Skeletal muscle satellite cell (primary cell): ENCODE measurements around the gene DHCR24.

Experiments used
- H3K27me3 ChIP-seq: 2 replicates; pipeline ENCODE4 v1.7.0; 2013; ENCODE audit warnings: low read length; ENCODE audit not compliant: control insufficient read depth, insufficient read depth
- H3K36me3 ChIP-seq: 2 replicates; pipeline ENCODE4 v1.7.0; 2013; ENCODE audit warnings: mild to moderate bottlenecking, control low read depth, low read length; ENCODE audit not compliant: insufficient read depth
- H3K4me1 ChIP-seq: 2 replicates; pipeline ENCODE4 v1.7.0; 2013; ENCODE audit warnings: low read length; ENCODE audit not compliant: control insufficient read depth, insufficient read depth
- H3K4me2 ChIP-seq: 2 replicates; pipeline ENCODE4 v1.7.0; 2013; ENCODE audit warnings: mild to moderate bottlenecking, low read length
- H3K4me3 ChIP-seq: 2 replicates; pipeline ENCODE4 v1.7.0; 2013; ENCODE audit warnings: low read length
- H3K9ac ChIP-seq: 2 replicates; pipeline ENCODE4 v1.7.0; 2013; ENCODE audit warnings: mild to moderate bottlenecking, low read depth, low read length, moderate library complexity
- H3K9me3 ChIP-seq: replicated peaks from 2 replicates; pipeline ENCODE4 v1.7.0; 2013; ENCODE audit warnings: mild to moderate bottlenecking, control low read depth, low read length

DHCR24 gene

GRCh38 chr1:54849219-54850068 is 37.6 kb downstream of the DHCR24 start:
- peaks cover 62% of the 10 kb centered on the region for H3K36me3 ChIP-seq
- H3K4me2 ChIP-seq, result no peak overlapping the region
- H3K9me3 ChIP-seq, result no peaks in the 10 kb centered on the region
- peaks cover 19% of the 10 kb centered on the region for H3K4me1 ChIP-seq
- H3K9ac ChIP-seq, result no peak overlapping the region
- H3K27me3 ChIP-seq, result no peaks in the 10 kb centered on the region
- H3K4me3 ChIP-seq, result no peak overlapping the region

DNA sequence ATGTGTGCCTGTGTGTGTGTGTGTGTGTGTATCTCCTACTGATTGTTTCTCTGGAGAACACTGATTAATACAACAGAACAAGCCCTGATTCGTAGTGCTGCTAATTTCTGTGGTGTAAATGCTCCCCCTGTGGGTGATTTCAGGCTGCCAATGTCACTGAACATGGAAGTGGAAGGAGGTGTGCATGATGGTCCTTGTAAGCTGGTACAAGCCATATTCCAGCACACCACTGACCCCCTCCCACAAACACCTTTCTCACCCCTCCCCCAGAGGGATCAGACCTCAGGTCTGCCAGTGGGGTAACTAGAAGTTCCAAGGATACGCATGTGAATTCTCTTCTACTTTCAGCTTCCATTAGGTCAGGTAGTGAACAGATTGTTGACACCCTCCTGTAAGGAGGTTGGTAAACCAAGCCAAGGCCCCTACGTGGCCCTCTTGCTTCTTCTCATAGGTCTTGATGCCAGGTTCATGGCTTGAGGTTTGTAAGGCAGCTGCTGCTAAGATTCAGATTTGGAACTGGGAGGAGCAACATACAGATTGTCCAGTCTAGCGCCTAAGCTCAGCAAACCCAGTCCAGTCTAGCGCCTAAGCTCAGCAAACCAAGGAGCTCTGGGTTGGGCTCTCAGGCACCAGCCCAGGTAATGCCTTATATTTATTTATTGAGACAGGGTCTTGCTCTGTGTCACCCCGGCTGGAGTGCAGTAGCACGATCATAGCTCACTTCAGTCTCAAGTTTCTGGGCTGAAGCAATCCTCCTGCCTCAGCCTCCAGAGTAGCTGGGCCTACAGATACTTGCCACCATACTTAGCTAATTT is 38.7 kb downstream of the DHCR24 start:
- no peak overlapping the region for H3K4me3 ChIP-seq
- peaks cover 19% of the 10 kb centered on the region for H3K4me1 ChIP-seq
- H3K36me3 ChIP-seq, result peaks cover 50% of the 10 kb centered on the region
- H3K4me2 ChIP-seq, result no peak overlapping the region
- H3K9me3 ChIP-seq, result no peaks in the 10 kb centered on the region
- H3K9ac ChIP-seq, result no peak overlapping the region
- no peaks in the 10 kb centered on the region for H3K27me3 ChIP-seq

- Histone ChIP-seq H3K36me3 (peaks cover 35% of the 10 kb centered on the region), H3K4me3 (no peak overlapping the region), H3K4me2 (no peak overlapping the region), H3K27me3 (no peaks in the 10 kb centered on the region), H3K9me3 (no peaks in the 10 kb centered on the region), H3K4me1 (peaks cover 19% of the 10 kb centered on the region), H3K9ac (no peak overlapping the region)
Measured at GRCh38 chr1:54846716-54847284, 40.2 kb downstream of the DHCR24 start.

GRCh38 chr1:54846301-54846700 is 40.7 kb downstream of the DHCR24 start:
- Histone ChIP-seq H3K4me3 (no peak overlapping the region), H3K9me3 (no peaks in the 10 kb centered on the region), H3K9ac (no peak overlapping the region), H3K4me1 (peaks cover 17% of the 10 kb centered on the region), H3K4me2 (no peak overlapping the region), H3K36me3 (peaks cover 30% of the 10 kb centered on the region), H3K27me3 (no peaks in the 10 kb centered on the region)

GRCh38 chr1:54845772-54846171 is 41.2 kb downstream of the DHCR24 start:
- Histone ChIP-seq H3K9ac (no peak overlapping the region), H3K4me2 (no peak overlapping the region), H3K27me3 (peaks cover 3% of the 10 kb centered on the region), H3K4me1 (peaks cover 12% of the 10 kb centered on the region), H3K9me3 (no peaks in the 10 kb centered on the region), H3K4me3 (no peak overlapping the region), H3K36me3 (peaks cover 26% of the 10 kb centered on the region)

DNA sequence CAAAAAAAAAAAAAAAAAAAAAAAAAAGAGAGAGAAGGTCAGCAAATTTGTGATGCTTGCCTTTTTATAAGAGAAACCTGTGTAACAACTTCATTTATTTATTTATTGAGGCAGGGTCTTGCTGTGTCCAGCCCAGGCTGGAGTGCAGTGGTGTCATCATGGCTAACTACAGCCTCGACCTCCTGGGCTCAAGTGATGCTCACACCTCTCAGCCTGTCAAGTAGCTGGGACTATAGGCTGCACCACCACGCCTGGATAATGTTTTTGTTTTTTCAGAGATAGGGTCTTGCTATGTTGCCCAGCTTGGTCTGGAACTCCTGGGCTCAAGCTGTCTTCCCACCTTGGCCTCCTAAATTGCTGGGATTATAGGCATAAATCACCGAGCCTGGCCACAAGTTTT is 42.4 kb downstream of the DHCR24 start:
- H3K4me1 ChIP-seq, result no peaks in the 10 kb centered on the region
- H3K4me2 ChIP-seq, result no peak overlapping the region
- peaks cover 3% of the 10 kb centered on the region for H3K27me3 ChIP-seq
- H3K9me3 ChIP-seq, result no peaks in the 10 kb centered on the region
- H3K9ac ChIP-seq, result no peak overlapping the region
- no peak overlapping the region for H3K4me3 ChIP-seq
- peaks cover 16% of the 10 kb centered on the region for H3K36me3 ChIP-seq

- Histone ChIP-seq H3K9me3 (no peaks in the 10 kb centered on the region), H3K4me1 (no peaks in the 10 kb centered on the region), H3K9ac (no peak overlapping the region), H3K36me3 (peaks cover 5% of the 10 kb centered on the region), H3K27me3 (peaks cover 6% of the 10 kb centered on the region), H3K4me3 (no peak overlapping the region), H3K4me2 (no peak overlapping the region)
Measured at GRCh38 chr1:54843449-54843848, 43.5 kb downstream of the DHCR24 start.

DNA sequence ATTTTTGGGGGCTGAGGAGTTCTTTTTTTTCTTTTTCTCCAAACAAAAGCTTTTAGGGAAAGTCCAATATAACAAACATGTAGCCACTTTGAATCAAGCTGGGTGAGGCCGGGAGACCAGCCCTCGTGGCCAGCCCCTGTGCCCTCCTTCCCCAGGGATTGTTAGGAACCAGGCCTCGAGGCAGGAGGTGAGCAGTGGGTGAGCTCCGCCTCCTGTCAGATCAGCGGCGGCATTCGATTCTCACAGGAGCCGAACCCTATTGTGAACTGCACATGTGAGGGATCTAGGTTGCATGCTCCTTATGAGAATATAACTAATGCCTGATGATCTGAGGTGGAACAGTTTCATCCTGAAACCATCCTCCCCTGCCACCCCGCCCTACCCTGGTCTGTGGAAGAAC is 44.0 kb downstream of the DHCR24 start:
- Histone ChIP-seq H3K4me1 (no peaks in the 10 kb centered on the region), H3K4me3 (no peak overlapping the region), H3K9me3 (no peaks in the 10 kb centered on the region), H3K9ac (no peak overlapping the region), H3K27me3 (peaks cover 8% of the 10 kb centered on the region), H3K4me2 (no peak overlapping the region), H3K36me3 (peaks cover under 1% of the 10 kb centered on the region)

GRCh38 chr1:54842206-54842915 is 44.6 kb downstream of the DHCR24 start:
- Histone ChIP-seq H3K4me2 (no peak overlapping the region), H3K4me1 (no peaks in the 10 kb centered on the region), H3K36me3 (no peaks in the 10 kb centered on the region), H3K27me3 (peaks cover 12% of the 10 kb centered on the region), H3K9ac (no peak overlapping the region), H3K4me3 (no peak overlapping the region), H3K9me3 (no peaks in the 10 kb centered on the region)

DNA sequence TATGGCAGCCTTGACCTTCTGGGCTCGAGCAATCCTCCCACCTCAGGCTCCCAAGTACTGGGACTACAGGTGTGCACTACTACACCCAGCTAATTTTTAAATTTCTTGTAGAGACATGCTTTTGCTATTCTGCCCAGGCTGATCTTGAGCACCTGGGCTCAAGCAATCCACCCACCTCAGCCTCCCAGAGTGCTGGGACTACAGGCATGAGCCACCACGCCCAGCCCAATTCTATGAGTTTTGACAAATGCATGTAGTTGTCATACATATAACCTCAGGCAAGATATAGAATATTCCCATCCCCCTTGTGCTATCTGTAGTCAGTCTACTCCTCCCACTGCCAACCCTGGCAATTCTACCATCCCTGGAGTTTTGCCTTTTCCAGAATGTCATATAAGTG is 47.2 kb downstream of the DHCR24 start:
- no peak overlapping the region for H3K4me3 ChIP-seq
- no peaks in the 10 kb centered on the region for H3K9me3 ChIP-seq

GRCh38 chr1:54838565-54839180 is 48.3 kb downstream of the DHCR24 start:
- no peak overlapping the region for H3K4me2 ChIP-seq
- no peak overlapping the region for H3K9ac ChIP-seq
- no peaks in the 10 kb centered on the region for H3K9me3 ChIP-seq
- no peak overlapping the region for H3K4me3 ChIP-seq
- no peaks in the 10 kb centered on the region for H3K36me3 ChIP-seq
- no peaks in the 10 kb centered on the region for H3K4me1 ChIP-seq
- peaks cover 43% of the 10 kb centered on the region for H3K27me3 ChIP-seq

More for the DNA sequence above, 47.2 kb downstream of the DHCR24 start:
- no peaks in the 10 kb centered on the region for H3K4me1 ChIP-seq
- no peaks in the 10 kb centered on the region for H3K36me3 ChIP-seq
- H3K27me3 ChIP-seq, result peaks cover 32% of the 10 kb centered on the region
- H3K4me2 ChIP-seq, result no peak overlapping the region
- no peak overlapping the region for H3K9ac ChIP-seq
